ENCODE results near the gene MCTP2.

The MCTP2 gene

GRCh38 chr15:94359716-94360115, 128.4 kb downstream of the MCTP2 start:
- no peak for DNase-seq

GRCh38 chr15:94360251-94360685, 128.9 kb downstream of the MCTP2 start:
- DNase-seq, result no peak

- no peak for DNase-seq
These were observed 131.2 kb downstream of the MCTP2 start for GRCh38 chr15:94362385-94363092.

- DNase-seq, result no peak
These were observed 132.0 kb downstream of the MCTP2 start for GRCh38 chr15:94363382-94363781.

GRCh38 chr15:94366781-94367180, 135.4 kb downstream of the MCTP2 start:
- no peak for DNase-seq

GRCh38 chr15:94367726-94368535, 136.6 kb downstream of the MCTP2 start:
- no peak for DNase-seq

GRCh38 chr15:94370206-94370935, 139.0 kb downstream of the MCTP2 start:
- peak; percentile 65 for DNase-seq

GRCh38 chr15:94370936-94371285, 139.6 kb downstream of the MCTP2 start:
- peak; percentile 44 for DNase-seq

- DNase-seq, result no peak
These were observed 141.5 kb downstream of the MCTP2 start for GRCh38 chr15:94372821-94373220.

GRCh38 chr15:94375997-94376396, 144.6 kb downstream of the MCTP2 start:
- no peak for DNase-seq

- no peak for DNase-seq
These were observed 148.6 kb downstream of the MCTP2 start for GRCh38 chr15:94379986-94380385.

- DNase-seq, result no peak
These were observed 149.4 kb downstream of the MCTP2 start for GRCh38 chr15:94380798-94381197.

GRCh38 chr15:94381384-94381783, 150.0 kb downstream of the MCTP2 start:
- DNase-seq, result no peak

- DNase-seq, result no peak
These were observed 151.7 kb downstream of the MCTP2 start for GRCh38 chr15:94383041-94383440.

- DNase-seq, result no peak
These were observed 152.3 kb downstream of the MCTP2 start for GRCh38 chr15:94383706-94384105.

GRCh38 chr15:94385441-94385840, 154.1 kb downstream of the MCTP2 start:
- DNase-seq, result no peak

- no peak for DNase-seq
These were observed 155.0 kb downstream of the MCTP2 start for GRCh38 chr15:94386351-94386750.

- no peak for DNase-seq
These were observed 156.1 kb downstream of the MCTP2 start for GRCh38 chr15:94387442-94387841.

- DNase-seq, result peak; percentile 23
These were observed 156.6 kb downstream of the MCTP2 start for GRCh38 chr15:94387849-94388441.

- no peak for DNase-seq
These were observed 164.3 kb downstream of the MCTP2 start for GRCh38 chr15:94395640-94396039.

GRCh38 chr15:94397337-94397736, 166.0 kb downstream of the MCTP2 start:
- DNase-seq, result no peak

GRCh38 chr15:94398001-94398400, 166.6 kb downstream of the MCTP2 start:
- no peak for DNase-seq
